ENCODE data around the gene PRDM12. TPM values are rescaled to one million over a fixed set of nuclear protein-coding genes. Genes with fewer than 3 reads are reported as not detected.

The PRDM12 gene
- total and polyA plus RNA-seq, 10 donors, result 0.06 to 0.07 TPM; not detected in 8

GRCh38 chr9:130659699-130660248 is 4.6 kb upstream of the PRDM12 start:
- intact Hi-C loops (cut with DNase I; ENCODE audit: low total_unique reads), result no loop called here
- H3K4me1 ChIP-seq, result peaks cover 30 to 57% (median 54%) of the 10 kb centered on the region in 6 donors

GRCh38 chr9:130660326-130660682 is 4.1 kb upstream of the PRDM12 start:
- H3K4me1 ChIP-seq, result peaks cover 33 to 62% (median 60%) of the 10 kb centered on the region in 6 donors
- H3K27me3 ChIP-seq (replicated peaks in 1 of 7), result peaks cover 29 to 100% (median 86%) of the 10 kb centered on the region in 7 donors
- no peaks in the 10 kb centered on the region for H3K9me3 ChIP-seq
- TF ChIP-seq, protein P1, sequence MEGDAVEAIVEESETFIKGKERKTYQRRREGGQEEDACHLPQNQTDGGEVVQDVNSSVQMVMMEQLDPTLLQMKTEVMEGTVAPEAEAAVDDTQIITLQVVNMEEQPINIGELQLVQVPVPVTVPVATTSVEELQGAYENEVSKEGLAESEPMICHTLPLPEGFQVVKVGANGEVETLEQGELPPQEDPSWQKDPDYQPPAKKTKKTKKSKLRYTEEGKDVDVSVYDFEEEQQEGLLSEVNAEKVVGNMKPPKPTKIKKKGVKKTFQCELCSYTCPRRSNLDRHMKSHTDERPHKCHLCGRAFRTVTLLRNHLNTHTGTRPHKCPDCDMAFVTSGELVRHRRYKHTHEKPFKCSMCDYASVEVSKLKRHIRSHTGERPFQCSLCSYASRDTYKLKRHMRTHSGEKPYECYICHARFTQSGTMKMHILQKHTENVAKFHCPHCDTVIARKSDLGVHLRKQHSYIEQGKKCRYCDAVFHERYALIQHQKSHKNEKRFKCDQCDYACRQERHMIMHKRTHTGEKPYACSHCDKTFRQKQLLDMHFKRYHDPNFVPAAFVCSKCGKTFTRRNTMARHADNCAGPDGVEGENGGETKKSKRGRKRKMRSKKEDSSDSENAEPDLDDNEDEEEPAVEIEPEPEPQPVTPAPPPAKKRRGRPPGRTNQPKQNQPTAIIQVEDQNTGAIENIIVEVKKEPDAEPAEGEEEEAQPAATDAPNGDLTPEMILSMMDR (IDR thresholded peaks at IDR 0.05 in 8 of 11, conservative IDR thresholded peaks at IDR 0.05 in 3 of 11), result no peak
- no peak for TF ChIP-seq POLR2AphosphoS5 (IDR thresholded peaks at IDR 0.05)
- no peak for TF ChIP-seq POLR2A (IDR thresholded peaks at IDR 0.05)
- no peak overlapping the region for H3K27ac ChIP-seq
- 3 to 5% (median 4%) methylated on average over 22 to 33 of the region's 33 CpGs for whole genome bisulfite sequencing, 5 donors
- intact Hi-C loops (cut with DNase I; ENCODE audit: low total_unique reads), result no loop called here
- H3K36me3 ChIP-seq, result no peaks in the 10 kb centered on the region
- H3K4me3 ChIP-seq, result peak overlapping the region; percentile 22 to 62 (median 35)
- no peak for DNase-seq

More at GRCh38 chr9:130659699-130660248, 4.6 kb upstream of the PRDM12 start:
- peak overlapping the region in 6 of 8 donors; percentile 22 to 62 (median 35) for H3K4me3 ChIP-seq
- 2 to 9% (median 5%) methylated on average over 45 to 58 of the region's 58 CpGs for WGBS, 5 donors
- TF ChIP-seq POLR2A (IDR thresholded peaks at IDR 0.05), result no peak
- TF ChIP-seq, protein P1 (IDR thresholded peaks at IDR 0.05 in 8 of 11, conservative IDR thresholded peaks at IDR 0.05 in 3 of 11), result no peak
- no peak for TF ChIP-seq POLR2AphosphoS5 (IDR thresholded peaks at IDR 0.05)
- no peaks in the 10 kb centered on the region for H3K36me3 ChIP-seq
- no peak for DNase-seq
- peaks cover 29 to 100% (median 81%) of the 10 kb centered on the region in 7 donors for H3K27me3 ChIP-seq (replicated peaks in 1 of 7)
- no peak overlapping the region for H3K27ac ChIP-seq
- no peaks in the 10 kb centered on the region for H3K9me3 ChIP-seq

DNA sequence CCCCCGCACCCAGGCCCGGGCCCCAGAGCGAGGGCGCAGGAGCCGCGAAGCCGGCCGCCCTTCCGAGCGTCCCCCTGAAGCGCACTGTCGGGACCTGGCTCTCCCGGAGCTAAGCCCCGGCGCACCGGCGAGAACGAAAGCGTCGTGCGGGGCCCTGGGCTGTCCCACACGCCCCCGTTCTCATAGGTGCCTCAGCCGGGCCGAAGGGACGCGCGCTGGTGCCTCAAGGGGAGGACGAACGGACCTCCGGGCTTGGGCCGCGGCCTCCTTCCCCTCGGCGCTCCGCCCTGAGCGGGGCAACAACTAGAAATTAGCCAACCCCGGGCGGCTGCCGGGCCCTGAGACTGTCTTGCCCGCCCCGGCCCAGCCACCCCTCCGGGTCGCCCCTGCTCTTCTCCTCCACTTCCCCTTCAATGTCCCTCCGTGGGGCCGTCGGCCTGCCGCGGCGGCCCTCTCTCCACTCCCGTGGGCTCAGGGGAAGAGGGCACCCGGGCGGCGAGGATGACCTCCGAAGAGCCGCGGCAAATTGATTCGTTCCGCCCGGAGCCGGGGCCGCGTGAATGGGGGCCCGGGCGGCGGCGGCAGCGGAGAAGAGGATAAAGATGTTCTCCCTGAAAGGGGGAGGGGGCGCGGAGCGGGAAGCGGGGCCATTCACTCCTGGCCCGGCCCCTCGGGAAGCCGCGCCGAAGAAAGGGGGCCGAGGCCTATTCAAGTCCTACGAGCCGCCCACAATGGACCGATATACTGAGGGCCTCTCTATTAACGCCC is 3.5 kb upstream of the PRDM12 start:
- Histone ChIP-seq H3K27ac (no peak overlapping the region), H3K4me1 (peaks cover 37 to 68% (median 65%) of the 10 kb centered on the region in 6 donors), H3K4me3 (peak overlapping the region; percentile 22 to 62 (median 35)), H3K9me3 (no peaks in the 10 kb centered on the region), H3K27me3 (replicated peaks in 1 of 7) (peaks cover 32 to 100% (median 91%) of the 10 kb centered on the region in 7 donors), H3K36me3 (no peaks in the 10 kb centered on the region)
- TF ChIP-seq POLR2AphosphoS5 (IDR thresholded peaks at IDR 0.05) (no peak), POLR2A (IDR thresholded peaks at IDR 0.05) (no peak)
- TF ChIP-seq, protein P1 (IDR thresholded peaks at IDR 0.05 in 8 of 11, conservative IDR thresholded peaks at IDR 0.05 in 3 of 11), result peak in 1 of 11 experiments; percentile 11
- WGBS, 5 donors, result 1 to 4% (median 2%) methylated on average over 21 to 82 of the region's 82 CpGs
- intact Hi-C loops (cut with DNase I; ENCODE audit: low total_unique reads), result no loop called here
- no peak for DNase-seq

Data from spleen (tissue), 11 donors.